ENCODE measurements around the gene FHIT.
A peak's percentile ranks its signal among the peaks of the same experiment; 100 is the strongest.
"Not testable (repeated sequence)": the region's sequence is repeated elsewhere in the genome, so short reads cannot be mapped to it uniquely, and the experiment has no call there.

Gene FHIT

DNA sequence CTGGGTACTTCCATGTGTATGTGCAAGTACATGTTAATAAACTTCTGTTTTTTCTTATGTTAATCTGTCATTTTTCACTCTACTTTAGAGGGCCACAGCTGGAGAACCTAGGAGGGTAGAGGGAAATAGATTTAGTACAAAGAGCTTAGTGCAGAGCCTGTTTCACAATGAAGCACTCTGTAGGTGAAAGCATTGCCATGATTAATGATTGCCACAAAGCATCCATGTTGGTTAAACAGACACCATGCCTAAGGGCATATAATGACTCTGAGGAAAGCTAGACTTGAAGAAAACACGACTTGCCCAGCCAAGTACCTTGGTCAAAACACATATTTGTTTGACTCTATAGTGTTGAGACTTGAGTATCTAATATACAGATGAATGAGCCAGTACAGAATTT, 338.4 kb downstream of the FHIT start:
- DNase-seq = no peak

DNA sequence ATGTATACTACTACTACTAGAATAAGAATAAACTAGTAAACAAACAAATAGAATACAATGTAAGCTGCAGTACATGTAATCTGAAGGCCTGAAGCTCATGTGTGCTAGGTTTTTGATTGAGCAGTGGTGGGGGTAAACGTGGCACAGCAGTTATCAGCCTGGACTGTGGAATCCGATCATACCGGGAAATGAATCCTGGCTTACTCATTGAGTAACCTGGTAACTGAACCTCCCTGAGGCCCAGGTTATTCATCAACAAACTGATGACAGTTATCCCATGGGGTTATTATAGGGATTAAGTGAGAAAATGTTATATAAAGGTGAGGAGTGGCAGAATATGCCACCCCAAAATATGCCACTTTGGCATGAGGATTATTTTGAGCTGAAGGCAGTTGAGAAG, 339.1 kb downstream of the FHIT start:
- DNase-seq = no peak

DNA sequence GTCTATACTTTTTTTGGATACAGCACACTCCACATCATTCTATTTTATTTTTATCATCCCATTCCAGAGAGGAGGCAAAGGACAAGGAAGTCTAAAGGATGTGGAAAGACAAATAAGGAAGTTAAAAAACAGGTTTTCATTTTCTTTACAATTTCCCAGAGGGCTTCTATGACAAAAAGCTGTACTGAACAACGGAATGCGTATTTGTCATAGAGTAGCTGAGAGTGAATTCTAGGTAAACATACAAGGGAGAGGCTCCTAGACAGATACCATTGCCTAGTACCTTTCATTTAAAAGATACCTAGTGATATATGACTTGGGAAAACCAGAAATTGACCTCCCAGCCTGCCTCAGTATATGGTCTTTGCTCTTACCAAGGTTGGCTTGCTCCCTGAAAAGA, 341.7 kb downstream of the FHIT start:
- DNase-seq = no peak

GRCh38 chr3:60906283-60906682, 345.0 kb downstream of the FHIT start:
- DNase-seq = no peak

DNA sequence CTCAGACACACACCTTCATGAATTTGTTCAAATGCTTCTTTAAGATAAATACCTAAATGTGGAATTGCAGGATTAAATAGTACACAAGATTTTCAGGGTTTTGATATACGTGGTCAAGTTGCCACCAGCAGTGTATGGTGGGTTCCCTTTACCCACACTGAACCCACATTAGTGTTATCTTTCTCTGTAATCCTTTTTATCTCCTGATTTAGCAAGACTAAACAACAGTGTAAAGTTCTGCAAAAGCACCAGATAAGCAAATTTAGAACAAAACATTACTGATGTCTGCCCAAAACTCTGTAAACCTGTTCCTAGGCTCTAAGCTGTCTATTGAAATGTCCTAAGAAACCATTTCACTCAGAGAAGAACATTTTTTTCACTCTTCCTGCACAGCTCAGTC, 352.9 kb downstream of the FHIT start:
- DNase-seq = no peak

GRCh38 chr3:60893946-60894345, 357.3 kb downstream of the FHIT start:
- DNase-seq = no peak

- DNase-seq = no peak
Observed at GRCh38 chr3:60890226-60890625, 361.0 kb downstream of the FHIT start.

DNA sequence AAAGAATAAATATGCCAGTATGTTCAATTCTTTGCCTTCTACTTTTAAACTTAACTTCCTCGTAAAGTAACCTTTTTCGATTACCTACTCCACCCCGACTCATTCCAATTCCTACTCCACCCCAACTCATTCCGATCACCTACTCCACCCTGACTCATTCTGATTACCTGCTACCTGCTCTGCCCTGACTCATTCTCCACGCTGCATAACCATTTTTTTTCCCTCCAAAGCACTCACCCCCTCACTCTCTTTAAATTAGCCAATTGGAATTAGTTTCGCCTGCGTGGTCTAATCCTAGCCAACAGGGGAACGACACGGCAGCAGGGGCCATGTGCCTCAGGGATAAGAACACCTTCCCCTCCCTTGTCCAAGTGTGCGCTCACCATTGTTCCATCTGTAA, 362.3 kb downstream of the FHIT start:
- DNase-seq = not testable (repeated sequence)

- DNase-seq = no peak
Observed at GRCh38 chr3:60887574-60887973, 363.7 kb downstream of the FHIT start.

DNA sequence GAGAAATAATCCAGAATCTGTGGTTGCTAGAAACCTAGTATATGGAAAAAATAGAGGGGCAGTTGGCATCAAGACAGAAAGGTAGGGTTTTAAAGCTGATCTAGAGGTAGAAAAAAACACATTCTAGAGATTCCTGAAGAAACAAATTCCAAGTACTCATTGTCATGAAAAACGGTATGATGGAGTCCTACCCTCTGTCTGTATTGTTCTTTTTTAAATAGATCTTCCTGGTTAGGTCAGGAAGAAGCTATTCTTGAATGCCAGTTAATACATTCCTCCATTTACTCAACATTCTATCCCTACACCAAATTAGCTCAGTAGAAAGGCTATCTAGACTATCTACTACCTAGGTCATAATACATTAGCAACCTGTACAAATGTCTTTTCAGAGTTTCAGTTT, 364.7 kb downstream of the FHIT start:
- no peak for DNase-seq

DNA sequence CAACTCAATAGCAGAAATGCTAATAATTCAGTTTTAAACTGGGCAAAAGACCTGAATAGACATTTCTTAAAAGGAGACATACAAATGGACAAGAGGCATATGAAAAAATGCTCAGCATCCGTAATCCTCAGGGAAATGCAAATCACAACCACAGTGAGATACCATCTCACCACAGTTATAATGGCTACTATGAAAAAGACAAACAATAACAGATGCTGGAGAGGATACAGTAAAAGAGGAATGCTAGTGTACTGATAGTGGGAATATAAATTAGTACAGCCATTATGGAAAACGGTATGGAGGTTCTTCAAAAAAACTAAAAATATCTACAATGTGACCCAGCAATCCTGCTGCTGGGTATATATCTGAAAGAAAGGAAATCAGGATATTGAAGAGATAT, 367.2 kb downstream of the FHIT start:
- DNase-seq = no peak

GRCh38 chr3:60877188-60877587, 374.1 kb downstream of the FHIT start:
- DNase-seq = no peak

- DNase-seq = no peak
Observed at GRCh38 chr3:60870396-60870795, 380.9 kb downstream of the FHIT start.

- no peak for DNase-seq
Observed at GRCh38 chr3:60867200-60867599, 384.1 kb downstream of the FHIT start.

DNA sequence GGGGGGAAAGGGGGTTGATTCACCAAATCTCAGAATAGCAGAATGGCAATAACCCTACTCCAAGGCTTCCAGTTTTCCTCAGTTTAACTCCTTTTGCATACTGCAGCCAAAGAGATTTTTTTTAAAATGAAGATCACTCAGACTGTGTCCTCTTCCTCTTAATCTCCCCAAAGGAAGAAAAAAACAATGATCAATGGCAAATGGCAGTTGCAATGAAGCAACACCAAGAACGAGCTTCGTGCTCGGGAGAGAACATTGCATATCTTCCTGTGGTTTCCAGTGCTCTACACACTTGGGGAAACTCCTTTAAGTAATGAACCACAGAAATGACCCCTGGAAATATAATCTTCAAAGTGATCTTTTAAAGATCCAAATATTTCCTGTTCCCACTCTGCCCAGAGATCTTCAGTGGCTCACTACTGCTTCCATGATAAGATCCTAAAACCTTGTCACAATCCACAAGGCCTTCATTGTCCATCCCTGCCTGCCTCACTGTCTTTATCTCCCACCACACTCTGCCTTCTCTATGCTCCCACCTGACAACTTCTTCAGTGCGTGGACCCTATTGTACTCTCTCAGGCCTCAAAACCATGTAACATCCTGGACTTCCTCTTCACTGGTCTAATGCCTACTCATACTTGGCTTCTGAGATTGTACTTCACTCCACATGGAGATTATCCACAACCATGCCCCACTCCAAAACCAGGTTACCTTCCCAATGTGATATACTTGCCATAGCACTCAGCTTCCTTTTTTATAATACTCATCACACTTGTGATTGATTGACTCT, 394.8 kb downstream of the FHIT start:
- no peak for DNase-seq

DNA sequence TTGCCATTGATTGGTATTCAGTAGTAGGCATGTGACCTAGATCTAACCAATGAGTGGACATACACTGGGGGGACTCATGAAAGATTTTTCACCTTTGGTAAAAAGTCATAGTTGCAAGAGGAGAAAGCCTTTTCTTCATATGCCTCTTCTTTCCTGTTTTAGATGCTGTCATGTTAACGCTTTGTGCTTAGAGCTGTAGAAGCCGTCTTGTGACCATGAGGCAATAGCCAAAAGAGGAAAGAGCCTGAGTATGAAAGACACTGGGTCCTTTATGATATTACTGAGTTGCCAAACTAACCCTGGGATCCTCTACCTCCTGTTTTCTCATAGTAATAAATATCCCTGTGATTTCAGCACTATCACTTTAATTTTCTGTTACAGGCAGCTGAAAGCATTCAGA, 396.0 kb downstream of the FHIT start:
- no peak for DNase-seq

DNA sequence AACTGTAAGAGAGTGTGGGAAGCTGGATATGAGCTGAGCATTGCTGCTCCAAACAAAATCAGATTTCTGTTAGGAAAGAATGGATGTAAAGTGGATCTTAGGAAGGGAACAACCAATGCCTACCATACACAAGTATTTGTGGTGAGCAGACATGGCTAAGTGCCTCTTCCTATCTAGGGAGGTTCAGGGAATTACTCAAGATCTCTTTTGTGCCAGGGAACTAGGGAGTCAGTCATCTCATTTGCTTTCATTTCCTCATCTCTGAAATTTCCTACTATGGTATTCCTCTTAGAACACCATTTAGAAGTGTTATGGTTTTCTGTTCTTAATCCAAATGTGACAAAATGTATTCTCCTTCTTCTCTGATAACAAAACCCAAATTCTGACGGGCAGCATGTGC, 396.5 kb downstream of the FHIT start:
- DNase-seq = no peak

DNA sequence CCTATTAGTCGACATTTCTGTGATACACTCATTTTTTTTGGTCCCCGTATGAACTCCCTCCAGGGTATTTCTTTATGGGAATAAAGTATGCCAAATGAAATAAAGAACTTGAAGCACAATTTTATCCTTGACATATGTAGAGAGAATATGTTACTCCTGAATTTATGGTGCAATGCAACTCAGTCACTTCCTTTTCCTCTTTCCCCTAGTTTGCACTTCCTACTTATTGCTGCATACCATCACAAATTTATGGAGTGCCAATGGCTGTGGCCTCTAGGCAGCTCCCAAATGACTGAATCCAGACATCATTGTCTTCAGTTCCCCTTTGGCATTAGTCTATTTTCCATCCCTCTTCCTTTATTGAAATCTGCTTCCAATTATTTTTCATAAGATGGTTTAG, 403.5 kb downstream of the FHIT start:
- DNase-seq = no peak

DNA sequence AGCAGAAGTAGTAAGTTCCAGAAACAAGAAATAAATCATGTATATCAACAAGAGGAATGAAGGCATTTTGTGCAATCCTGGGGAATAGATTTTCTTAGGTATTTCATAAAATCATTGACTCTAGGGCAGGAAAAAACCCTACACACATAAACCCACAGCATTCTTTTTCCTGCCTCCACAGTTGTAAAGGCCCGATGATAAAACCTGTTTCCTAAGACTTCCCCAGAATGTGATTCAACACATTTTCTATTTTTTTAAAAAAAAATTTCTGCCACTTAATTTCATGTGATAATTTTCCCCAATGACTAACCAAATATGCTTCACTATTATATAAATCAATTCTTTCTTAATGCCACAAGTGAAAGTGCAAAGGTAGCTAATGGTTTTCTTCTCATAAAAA, 407.0 kb downstream of the FHIT start:
- no peak for DNase-seq

DNA sequence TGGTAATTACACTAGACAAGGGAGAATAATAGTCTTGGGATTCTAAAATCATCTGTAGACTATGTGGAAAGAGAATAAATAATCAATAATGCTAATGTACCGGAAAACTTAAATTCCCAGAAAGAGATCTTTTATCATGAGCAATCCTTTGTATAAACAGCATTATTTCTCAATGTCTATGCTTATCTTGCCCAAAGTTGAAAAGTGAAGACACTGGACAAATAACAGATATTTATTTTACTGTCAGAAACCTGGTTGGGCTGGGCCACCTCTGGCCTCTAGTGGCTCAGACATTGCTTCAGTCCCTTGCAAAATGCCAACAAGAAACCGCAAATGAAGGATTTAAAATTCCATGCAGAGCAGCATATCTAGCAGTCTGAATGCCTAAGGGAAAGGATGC, 409.9 kb downstream of the FHIT start:
- DNase-seq = no peak

GRCh38 chr3:60839246-60839645, 412.0 kb downstream of the FHIT start:
- DNase-seq = no peak

DNA sequence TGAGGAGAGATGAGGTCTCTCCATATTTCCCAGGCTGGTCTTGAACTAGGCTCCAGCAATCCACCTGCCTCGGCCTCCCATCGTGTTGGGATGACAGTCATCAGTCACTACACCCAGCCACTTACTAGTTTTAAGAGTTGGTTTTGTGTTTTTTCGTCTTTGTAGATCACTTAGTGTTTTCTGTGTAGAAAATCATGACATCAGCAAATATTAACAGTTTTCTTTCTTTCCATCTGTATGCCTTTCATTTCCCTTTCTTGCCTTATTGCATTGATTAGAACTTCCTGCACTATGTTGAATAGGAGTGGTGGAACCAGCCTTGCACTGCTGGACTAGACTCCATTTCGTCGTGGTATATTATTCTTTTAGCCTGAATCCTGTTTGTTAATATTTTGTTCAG, 415.5 kb downstream of the FHIT start:
- no peak for DNase-seq

DNA sequence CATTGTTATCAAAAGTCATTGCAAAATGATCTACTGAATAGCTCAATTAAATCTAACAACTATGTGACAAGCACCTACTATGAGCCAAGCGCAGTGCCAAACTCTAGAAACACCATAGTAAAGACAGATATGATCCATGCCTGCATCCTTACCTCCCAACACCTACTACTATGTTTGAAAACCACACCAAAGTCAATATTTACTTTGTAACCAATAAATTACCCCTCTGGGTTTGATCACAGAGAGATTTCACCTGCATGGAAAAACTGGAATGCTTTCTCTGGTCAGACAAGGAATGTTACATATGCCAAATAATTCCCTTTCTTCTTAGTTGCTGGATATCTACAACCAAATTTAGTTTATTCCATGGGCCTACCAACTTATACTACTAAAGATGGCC, 422.2 kb downstream of the FHIT start:
- DNase-seq = peak; percentile 42

DNA sequence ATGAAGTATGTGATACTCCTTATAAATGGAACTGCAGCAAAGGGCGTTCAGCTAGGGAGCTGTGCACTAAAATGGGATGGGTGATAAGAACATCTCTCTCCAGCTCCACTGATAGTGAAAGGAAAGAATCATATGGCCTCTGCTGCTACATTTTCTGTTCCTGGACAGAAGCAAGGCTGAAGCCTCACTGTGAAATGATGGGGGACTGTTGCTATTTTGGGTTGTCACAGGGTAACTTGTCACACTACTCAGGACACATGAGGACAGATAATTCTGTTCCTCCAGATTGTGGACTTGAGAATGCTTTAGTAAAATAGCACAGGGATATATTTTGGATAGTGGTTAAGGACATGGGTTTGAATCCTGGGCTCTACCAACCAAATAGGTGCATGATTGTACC, 423.6 kb downstream of the FHIT start:
- DNase-seq = no peak

- DNase-seq = no peak
Observed at GRCh38 chr3:60826511-60826910, 424.7 kb downstream of the FHIT start.

GRCh38 chr3:60812502-60812901, 438.8 kb downstream of the FHIT start:
- DNase-seq = no peak
